Fibroblast of mammary gland (primary cell): ENCODE data around the gene CDC45.

Experiments used
- DNase-seq: peaks from one replicate; pipeline ENCODE4 v3.0.0-alpha.2; 2010; ENCODE audit warnings: low read depth
- H3K4me3 ChIP-seq: 2 replicates; pipeline ENCODE4 v1.5.1; 2011; ENCODE audit warnings: low read depth, mild to moderate bottlenecking, low read length, moderate library complexity; ENCODE audit not compliant: control insufficient read depth
- TF ChIP-seq, protein P1 (sequence below): conservative IDR thresholded peaks from 2 replicates; pipeline ENCODE4 v1.5.1; 2011; ENCODE audit warnings: low read depth, low read length, inconsistent platforms; ENCODE audit not compliant: control insufficient read depth, insufficient read depth

Gene CDC45

DNA sequence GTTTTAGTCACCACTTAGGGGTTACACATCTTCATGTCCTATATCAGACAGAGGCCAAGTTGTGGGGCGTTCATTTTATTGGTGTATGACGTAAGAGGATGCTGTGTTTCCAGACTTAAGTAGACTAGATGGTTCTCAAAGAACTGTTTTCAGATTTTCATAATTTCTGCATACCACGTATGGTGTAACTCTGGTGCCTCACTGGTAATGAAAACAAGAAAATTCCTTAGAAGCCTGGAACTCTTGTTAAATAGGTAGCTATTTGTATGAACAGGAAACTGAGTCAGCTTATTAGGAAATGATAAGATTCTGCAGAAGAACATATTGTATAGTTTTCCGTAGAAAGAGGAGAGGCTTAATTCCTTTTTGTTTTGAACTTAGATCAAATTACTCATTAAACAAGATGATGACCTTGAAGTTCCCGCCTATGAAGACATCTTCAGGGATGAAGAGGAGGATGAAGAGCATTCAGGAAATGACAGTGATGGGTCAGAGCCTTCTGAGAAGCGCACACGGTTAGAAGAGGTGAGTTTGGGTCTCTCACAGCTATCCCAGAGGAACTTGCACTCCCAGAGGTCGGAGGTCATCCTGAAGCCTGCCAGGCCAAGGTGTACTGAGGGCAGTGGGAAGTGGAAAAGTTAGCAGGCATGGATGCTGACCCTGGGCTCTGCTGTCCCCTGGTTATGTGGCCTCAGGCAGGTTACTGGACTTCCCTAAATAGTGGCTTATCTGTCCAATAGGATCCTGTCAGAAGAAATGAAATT, 3.9 kb downstream of the CDC45 start:
- peak; percentile 62 for DNase-seq
- H3K4me3 ChIP-seq: no peak overlapping the region
- TF ChIP-seq, protein P1, sequence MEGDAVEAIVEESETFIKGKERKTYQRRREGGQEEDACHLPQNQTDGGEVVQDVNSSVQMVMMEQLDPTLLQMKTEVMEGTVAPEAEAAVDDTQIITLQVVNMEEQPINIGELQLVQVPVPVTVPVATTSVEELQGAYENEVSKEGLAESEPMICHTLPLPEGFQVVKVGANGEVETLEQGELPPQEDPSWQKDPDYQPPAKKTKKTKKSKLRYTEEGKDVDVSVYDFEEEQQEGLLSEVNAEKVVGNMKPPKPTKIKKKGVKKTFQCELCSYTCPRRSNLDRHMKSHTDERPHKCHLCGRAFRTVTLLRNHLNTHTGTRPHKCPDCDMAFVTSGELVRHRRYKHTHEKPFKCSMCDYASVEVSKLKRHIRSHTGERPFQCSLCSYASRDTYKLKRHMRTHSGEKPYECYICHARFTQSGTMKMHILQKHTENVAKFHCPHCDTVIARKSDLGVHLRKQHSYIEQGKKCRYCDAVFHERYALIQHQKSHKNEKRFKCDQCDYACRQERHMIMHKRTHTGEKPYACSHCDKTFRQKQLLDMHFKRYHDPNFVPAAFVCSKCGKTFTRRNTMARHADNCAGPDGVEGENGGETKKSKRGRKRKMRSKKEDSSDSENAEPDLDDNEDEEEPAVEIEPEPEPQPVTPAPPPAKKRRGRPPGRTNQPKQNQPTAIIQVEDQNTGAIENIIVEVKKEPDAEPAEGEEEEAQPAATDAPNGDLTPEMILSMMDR: no peak

DNA sequence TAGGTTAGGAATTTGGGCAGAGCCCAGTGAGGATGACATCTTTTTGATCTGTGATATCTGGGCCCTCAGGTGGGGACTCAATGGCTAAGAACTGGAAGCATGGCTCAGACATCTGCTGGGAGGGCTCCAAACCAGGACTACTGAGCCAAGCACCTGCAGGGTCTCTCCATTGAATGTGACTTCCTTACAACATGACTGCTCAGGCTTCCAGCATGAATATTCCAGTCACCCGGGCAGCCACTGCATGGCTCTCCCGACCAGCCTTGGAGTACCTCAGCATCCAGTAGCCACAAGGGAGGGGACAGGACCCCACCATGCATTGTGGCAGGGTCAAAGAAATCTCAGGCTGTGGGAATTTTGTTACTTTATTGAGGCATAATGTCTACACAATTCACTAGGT, 8.6 kb downstream of the CDC45 start:
- H3K4me3 ChIP-seq: no peak overlapping the region
- no peak for DNase-seq
- TF ChIP-seq, protein P1: no peak

DNA sequence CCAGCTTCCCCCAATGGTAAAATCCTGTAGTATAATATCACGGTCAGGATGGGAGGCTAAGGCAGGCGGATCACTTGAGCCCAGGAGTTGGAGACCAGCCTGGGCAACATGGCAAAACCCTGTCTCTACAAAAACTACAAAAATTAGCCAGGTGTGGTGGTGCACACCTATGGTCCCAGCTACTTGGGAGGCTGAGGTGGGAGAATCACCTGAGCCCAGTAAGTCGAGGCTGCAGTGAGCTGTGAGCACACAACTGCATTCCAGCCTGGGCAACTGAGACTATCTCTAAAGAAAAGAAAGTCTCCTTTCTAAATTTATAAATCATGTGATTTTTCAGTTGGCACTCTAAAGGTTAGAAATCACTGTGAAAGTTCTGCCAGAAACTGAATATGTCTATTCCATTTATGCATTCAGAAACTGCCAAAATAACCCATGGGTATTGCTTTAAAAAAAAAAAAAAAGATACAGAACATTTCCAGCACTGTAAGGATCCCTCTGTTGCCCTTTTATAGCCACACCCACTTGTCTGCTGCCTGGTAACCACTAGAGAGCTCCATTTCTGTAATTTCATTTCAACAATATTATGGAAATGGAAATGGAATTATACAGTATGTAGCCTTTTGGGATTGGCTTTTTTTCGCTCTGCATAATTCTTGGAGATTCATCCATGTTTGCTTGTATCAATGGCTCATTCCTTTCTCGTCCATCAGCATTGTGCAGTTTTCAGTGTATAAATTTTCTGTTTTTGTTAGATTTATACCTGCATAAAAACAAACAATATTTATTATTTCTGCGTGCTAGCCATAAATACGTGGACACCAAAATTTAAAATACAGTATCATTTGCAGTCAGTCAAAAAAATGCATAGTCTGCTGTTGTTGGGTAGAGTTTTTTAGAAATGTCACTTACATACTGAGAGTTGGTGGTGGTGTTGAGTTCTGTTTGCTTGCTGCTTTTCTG, 9.4 kb downstream of the CDC45 start:
- no peak overlapping the region for H3K4me3 ChIP-seq
- DNase-seq: peak; percentile 30
- TF ChIP-seq, protein P1: no peak

DNA sequence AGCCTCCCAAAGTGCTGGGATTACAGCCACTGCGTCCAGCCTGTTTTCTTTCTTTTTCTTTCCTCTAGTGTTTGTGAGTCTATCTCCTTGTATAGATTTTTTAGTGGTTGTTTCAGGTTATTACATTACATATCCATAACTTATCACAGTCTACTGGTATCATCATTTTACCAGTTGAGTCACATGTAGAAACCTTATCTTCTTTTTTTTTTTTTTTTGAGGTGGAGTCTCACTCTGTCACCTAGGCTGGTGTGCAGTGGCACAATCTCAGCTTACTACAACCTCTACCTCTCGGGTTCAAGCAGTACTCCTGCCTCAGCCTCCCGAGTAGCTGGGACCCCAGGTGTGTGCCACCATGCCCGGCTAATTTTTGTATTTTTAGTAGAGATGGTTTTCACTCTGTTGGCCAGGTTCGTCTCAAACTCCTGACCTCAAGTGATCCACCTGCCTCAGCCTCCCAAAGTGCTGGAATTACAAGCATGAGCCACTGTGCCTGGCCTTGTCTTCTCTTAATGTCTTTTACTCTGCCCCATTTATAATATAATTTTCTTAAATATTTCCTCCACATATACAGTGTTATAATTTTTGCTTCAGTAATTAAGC, 11.0 kb downstream of the CDC45 start:
- no peak for DNase-seq
- H3K4me3 ChIP-seq: no peak overlapping the region
- TF ChIP-seq, protein P1: no peak

DNA sequence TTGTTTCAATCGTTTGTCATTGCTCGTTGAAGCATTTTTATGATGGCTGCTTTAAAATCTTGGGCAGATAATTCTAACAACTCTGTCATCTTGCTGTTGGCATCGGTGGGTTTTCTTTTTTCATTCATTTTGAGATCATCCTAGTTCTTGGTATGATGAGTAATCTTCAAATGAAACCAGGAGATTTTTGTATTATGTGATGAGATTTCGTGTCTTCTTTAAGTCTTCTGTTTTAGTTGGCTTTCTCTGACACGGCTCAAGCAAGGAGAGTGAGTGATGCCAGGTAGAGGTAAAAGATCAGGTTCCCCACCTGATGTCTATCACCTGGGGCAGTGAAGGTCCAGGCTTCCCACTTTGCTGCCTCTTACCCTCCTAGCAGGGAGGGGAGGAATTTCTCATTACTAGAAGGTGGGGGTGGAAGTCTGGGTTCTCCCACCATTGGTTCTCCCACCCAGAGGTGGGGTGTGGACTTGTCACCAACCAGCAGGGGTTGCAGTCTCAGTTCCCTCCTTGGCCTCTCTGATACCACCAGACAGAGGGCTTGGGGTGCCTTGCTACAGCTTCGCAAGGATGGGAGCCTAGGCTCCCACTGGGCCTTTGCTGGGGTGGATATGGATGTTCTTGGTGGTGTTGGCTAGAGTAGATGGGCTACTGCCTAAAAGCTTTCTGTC, 12.9 kb downstream of the CDC45 start:
- DNase-seq: no peak
- no peak overlapping the region for H3K4me3 ChIP-seq
- TF ChIP-seq, protein P1: no peak

DNA sequence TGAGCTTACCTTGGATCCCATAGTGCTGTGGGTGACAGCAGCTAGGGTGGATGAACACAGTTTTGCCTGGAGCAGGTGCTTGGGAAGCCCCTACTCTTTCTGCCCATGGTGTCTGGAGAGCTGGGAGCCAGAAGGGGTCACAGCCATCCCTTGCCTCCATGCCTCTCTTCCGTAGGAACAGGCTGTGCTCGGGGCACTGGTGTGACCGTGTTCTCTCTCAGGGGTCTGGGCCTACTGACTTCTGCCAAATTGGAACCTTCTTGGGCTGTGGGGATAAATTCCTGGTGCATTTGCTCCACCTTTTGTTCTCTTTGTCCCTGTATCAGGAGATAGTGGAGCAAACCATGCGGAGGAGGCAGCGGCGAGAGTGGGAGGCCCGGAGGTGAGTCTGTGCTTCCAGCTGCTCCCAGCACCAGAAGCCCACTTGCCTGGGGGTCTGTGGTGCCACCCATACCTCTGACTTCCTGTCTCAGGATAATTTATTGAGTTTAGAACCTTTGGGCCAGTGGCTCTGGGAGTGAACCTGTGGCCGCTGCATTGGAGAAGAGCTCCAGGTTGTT, 14.4 kb downstream of the CDC45 start:
- H3K4me3 ChIP-seq: no peak overlapping the region
- DNase-seq: no peak
- TF ChIP-seq, protein P1: no peak
